K562 (cell line): Measurements from ENCODE around the gene RPAP2. TPM values are rescaled to one million over a fixed set of nuclear protein-coding genes. Genes with fewer than 3 reads are reported as not detected.

Experiments
- ATAC-seq: fragments of 200-7000 bp; cut with Tn5 transposase; 3 replicates; pipeline ENCODE4 v1.9.1; 2020; ENCODE audit warnings: moderate library complexity
- BruUV-seq: library from RNA; stranded (reverse); fragments of 400-500 nt; replicated peaks from 2 replicates; lab custom pipeline; 2021; lab: Mats Ljungman, UMichigan
- CTCF ChIA-PET: fragments of 300-600 bp; formaldehyde crosslinking; extraction: SDS; loops from one replicate; lab custom pipeline; 2021; ENCODE audit warnings: low intra/inter-chr PET ratio; lab: Yijun Ruan, JAX
- POLR2A ChIA-PET: fragments of 300-600, 350-650 bp; sonication (Branson Sonifier 250); formaldehyde crosslinking; extraction: SDS; loops from one replicate; lab custom pipeline; 2021; ENCODE audit warnings: antibody characterized with exemption, inconsistent platforms; lab: Yijun Ruan, JAX
- DNase-seq, 4 experiments: peaks; one replicate each; pipeline versions ENCODE4 v3.0.0 to v3.0.0-alpha.2; 2011 to 2018; ENCODE audit warnings: low spot score in 3 of 4, mixed read lengths in 3 of 4; ENCODE audit errors: extremely low read depth in 1 of 4
- FAIRE-seq: peaks from 2 replicates; lab custom pipeline; 2011; peaks lifted over from hg19 to GRCh38; lab: Jason Lieb, UNC
- H2AFZ ChIP-seq: 2 replicates; pipeline ENCODE4 v1.6.0; 2011; ENCODE audit warnings: low read depth, low read length, control low read depth, inconsistent platforms
- H3K27ac ChIP-seq: fragments of 200-600 bp; 3 replicates; pipeline ENCODE4 v1.8.0; 2011; ENCODE audit warnings: low read depth, mild to moderate bottlenecking, control low read depth, inconsistent platforms, low read length, moderate library complexity, mixed read lengths; ENCODE audit errors: extremely low read depth
- H3K27me3 ChIP-seq, 2 experiments: fragments of 300-600 bp in 1 of 2; 2 replicates in 1 of 2; 3 replicates in 1 of 2; pipeline versions ENCODE4 v1.6.0 to v1.8.0; 2011; ENCODE audit warnings: inconsistent platforms in 2 of 2, low read length in 2 of 2, mild to moderate bottlenecking in 1 of 2, mixed read lengths in 1 of 2, moderate library complexity in 1 of 2; ENCODE audit not compliant: control insufficient read depth in 2 of 2, insufficient read depth in 2 of 2
- H3K36me3 ChIP-seq: fragments of 300-600 bp; 3 replicates; pipeline ENCODE4 v1.8.0; 2011; ENCODE audit warnings: mild to moderate bottlenecking, low read length, inconsistent platforms; ENCODE audit not compliant: control insufficient read depth, insufficient read depth
- H3K4me1 ChIP-seq, 2 experiments: fragments of 200-600 bp in 1 of 2; replicated peaks in 1 of 2; 2 replicates in 1 of 2; 3 replicates in 1 of 2; pipeline versions ENCODE4 v1.5.1 to v1.8.0; 2011; ENCODE audit warnings: inconsistent platforms in 2 of 2, low read length in 2 of 2, mild to moderate bottlenecking in 1 of 2, mixed read lengths in 1 of 2, moderate library complexity in 1 of 2; ENCODE audit not compliant: control insufficient read depth in 2 of 2, insufficient read depth in 2 of 2
- H3K4me2 ChIP-seq: 2 replicates; pipeline ENCODE4 v1.6.1; 2011; ENCODE audit warnings: low read length, control low read depth, inconsistent platforms, mixed read lengths; ENCODE audit not compliant: insufficient read depth
- H3K4me3 ChIP-seq: fragments of 200-600 bp; sonication (generic), shearing (Covaris generic); 2 replicates; pipeline ENCODE4 v1.5.1; 2016; ENCODE audit warnings: control low read depth, inconsistent platforms
- H3K79me2 ChIP-seq: fragments of 200-600 bp; 3 replicates; pipeline ENCODE4 v1.8.0; 2011; ENCODE audit warnings: low read length, inconsistent platforms; ENCODE audit not compliant: control insufficient read depth, insufficient read depth
- H3K9ac ChIP-seq, 2 experiments: 2 replicates each; pipeline versions ENCODE4 v1.6.0 to v1.6.1; 2011; ENCODE audit warnings: low read depth in 2 of 2, low read length in 2 of 2, control low read depth in 1 of 2, inconsistent platforms in 1 of 2, mild to moderate bottlenecking in 1 of 2, mixed read lengths in 1 of 2; ENCODE audit not compliant: insufficient read depth in 1 of 2
- H3K9me1 ChIP-seq: one replicate; pipeline ENCODE4 v1.6.0; 2011; ENCODE audit warnings: inconsistent platforms, mild to moderate bottlenecking, low read length, moderate library complexity; ENCODE audit not compliant: control insufficient read depth, insufficient read depth
- H3K9me3 ChIP-seq: replicated peaks from 2 replicates; pipeline ENCODE4 v1.5.1; 2011; ENCODE audit warnings: low read depth, low read length, inconsistent platforms; ENCODE audit not compliant: control insufficient read depth, insufficient read depth
- H4K20me1 ChIP-seq: replicated peaks from 2 replicates; pipeline ENCODE4 v1.6.1; 2011; ENCODE audit warnings: low read length, inconsistent platforms, mixed read lengths; ENCODE audit not compliant: control insufficient read depth, insufficient read depth
- CBFA2T3 ChIP-seq: fragments of 450-650 bp; IDR thresholded peaks from 2 replicates; pipeline ENCODE4 v1.6.1; 2017
- ETV1 ChIP-seq: fragments of 450-650 bp; conservative IDR thresholded peaks from 2 replicates; pipeline ENCODE4 v1.6.1; 2016; ENCODE audit warnings: missing genetic modification characterization, control low read depth, low read depth, missing compliant biosample characterization
- POLR3G ChIP-seq: IDR thresholded peaks from 2 replicates; pipeline ENCODE4 v1.6.1; 2011; ENCODE audit not compliant: insufficient read length, insufficient replicate concordance; ENCODE audit errors: extremely low read depth
- RBM15 ChIP-seq: fragments of 200-400 bp; formaldehyde crosslinking; IDR thresholded peaks from 2 replicates; pipeline ENCODE4 v1.6.1; 2018; ENCODE audit warnings: mild to moderate bottlenecking, low read length, moderate library complexity; ENCODE audit not compliant: insufficient read depth
- RCOR1 ChIP-seq, 2 experiments: IDR thresholded peaks; 2 replicates each; pipeline ENCODE4 v1.6.1; 2012; ENCODE audit warnings: low read depth in 2 of 2, low read length in 2 of 2, borderline replicate concordance in 1 of 2, improper control_type of control experiment in 1 of 2
- SIRT6 ChIP-seq: IDR thresholded peaks from one replicate; pipeline ENCODE4 v1.6.1; 2012; ENCODE audit warnings: low read depth, mild to moderate bottlenecking, control low read depth, inconsistent platforms, low read length, moderate library complexity
- STAT5A ChIP-seq: IDR thresholded peaks from 2 replicates; pipeline ENCODE4 v1.6.1; 2012; ENCODE audit warnings: low read length, inconsistent platforms, borderline replicate concordance
- TEAD4 ChIP-seq, 2 experiments: sonication (generic) in 1 of 2; formaldehyde crosslinking in 1 of 2; IDR thresholded peaks; 2 replicates each; pipeline versions ENCODE4 v1.6.1 to v1.8.0; 2012 to 2022; ENCODE audit warnings: borderline replicate concordance in 1 of 2, inconsistent platforms in 1 of 2, low read length in 1 of 2, mild to moderate bottlenecking in 1 of 2, missing genetic modification reagents in 1 of 2
- TFE3 ChIP-seq: fragments of 450-650 bp; formaldehyde crosslinking; IDR thresholded peaks from 2 replicates; pipeline ENCODE4 v1.4.0; 2020; ENCODE audit warnings: mild to moderate bottlenecking, mixed read lengths
- ZNF583 ChIP-seq: fragments of 250-450 bp; sonication (Bioruptor Pico); IDR thresholded peaks from 2 replicates; pipeline ENCODE4 v1.4.0; 2020
- WGBS: fragments of 100-300 bp; shearing (Covaris generic); methylation state at CpG from one replicate; pipeline ENCODE4 v1.1.6; 2016; ENCODE audit warnings: low coverage, mixed read lengths; ENCODE audit not compliant: insufficient coverage; ENCODE audit errors: missing lambda C conversion rate; 5-methylcytosine and 5-hydroxymethylcytosine counted together
- in situ Hi-C: fragments of 300-500 bp; cut with MboI; formaldehyde crosslinking; loops from 4 replicates; pipeline ENCODE4 v1.15.0; 2018; ENCODE audit warnings: inconsistent platforms, mixed read lengths
- intact Hi-C: fragments of 100-400 bp; cut with micrococcal nuclease; formaldehyde crosslinking; loops from 2 replicates; pipeline ENCODE4 v1.14.2; 2022
- polyA plus RNA-seq, 8 experiments: library from polyadenylated mRNA; depleted of rRNA in 4 of 8; stranded (reverse) in 5 of 8; unstranded in 3 of 8; fragments of >200 nt; fragmentation: Nextera tagmentation in 2 of 8; fragmentation: Illumina TruSeq in 1 of 8; extraction: Ambion mirVana in 2 of 8; extraction: Trizol in 1 of 8; gene quantifications; 2 replicates each; pipeline versions ENCODE4 v1.2.1 to v1.2.3, GENCODE V29; 2011 to 2014; ENCODE audit warnings: inconsistent platforms in 1 of 8, missing spikeins in 1 of 8
- total RNA-seq, 7 experiments: library from RNA; depleted of rRNA in 6 of 7; stranded (reverse); fragments of >200 nt in 6 of 7; fragmentation: Illumina TruSeq in 2 of 7; extraction: Trizol in 2 of 7; gene quantifications; 2 replicates each; pipeline versions ENCODE4 v1.2.1 to v1.2.3, GENCODE V29; 2011 to 2021; ENCODE audit warnings: low replicate concordance in 1 of 7
- TF ChIP-seq, protein P1 (sequence below): sonication (generic); formaldehyde crosslinking; IDR thresholded peaks from 2 replicates; pipeline ENCODE4 v1.8.0; 2022; ENCODE audit warnings: mild to moderate bottlenecking, missing genetic modification reagents

RPAP2 gene
- total and polyA plus RNA-seq, 9 of the 15 experiments (the other 6 are each of a cell fraction or from before 2014, with no cell fraction given), result 6.2 to 41.7 (median 28.7) TPM

GRCh38 chr1:92376345-92376744 lies 77.5 kb downstream of the RPAP2 start:
- DNase-seq (no peak), ATAC-seq (no peak), FAIRE-seq (no peak)
- TF ChIP-seq TEAD4 (IDR thresholded peaks at IDR 0.05; ENCODE audit: low read length), result peak; percentile 40; the same call in 1 of the 2 replicates
- no peak for TF ChIP-seq TEAD4 (CRISPR knock-in tag; IDR thresholded peaks at IDR 0.05; ENCODE audit: borderline replicate concordance)
- no peak for TF ChIP-seq SIRT6
- TF ChIP-seq, protein P1, sequence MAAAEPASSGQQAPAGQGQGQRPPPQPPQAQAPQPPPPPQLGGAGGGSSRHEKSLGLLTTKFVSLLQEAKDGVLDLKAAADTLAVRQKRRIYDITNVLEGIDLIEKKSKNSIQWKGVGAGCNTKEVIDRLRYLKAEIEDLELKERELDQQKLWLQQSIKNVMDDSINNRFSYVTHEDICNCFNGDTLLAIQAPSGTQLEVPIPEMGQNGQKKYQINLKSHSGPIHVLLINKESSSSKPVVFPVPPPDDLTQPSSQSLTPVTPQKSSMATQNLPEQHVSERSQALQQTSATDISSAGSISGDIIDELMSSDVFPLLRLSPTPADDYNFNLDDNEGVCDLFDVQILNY (CRISPR knock-in tag), result no peak
- peak; percentile 80 for TF ChIP-seq TFE3 (CRISPR knock-in tag)
- TF ChIP-seq ETV1, result no peak
- TF ChIP-seq RCOR1 (IDR thresholded peaks at IDR 0.05; ENCODE audit: borderline replicate concordance in 1 of 2, low read depth in 2 of 2, low read length in 2 of 2), result 0 out of 4 replicates have a peak, but pooled peaks of 1 of the 2 experiments have one; percentile 24
- no peak for TF ChIP-seq RBM15
- TF ChIP-seq CBFA2T3, result peak; percentile 61
- no peak for TF ChIP-seq STAT5A
- no peak for TF ChIP-seq ZNF583 (CRISPR knock-in tag)
- no peak for TF ChIP-seq POLR3G
- no peaks in the 10 kb centered on the region for H3K9me3 ChIP-seq
- H3K4me1 ChIP-seq, result peaks cover 0 to 4% of the 10 kb centered on the region in 2 experiments; a peak in 2 of 5 replicates
- BruUV-seq, result no TSS peak
- H4K20me1 ChIP-seq, result no peaks in the 10 kb centered on the region
- H3K36me3 ChIP-seq, result 0 out of 3 replicates have a peak, but pooled peaks cover 2% of the 10 kb centered on the region
- CTCF ChIA-PET, result no interaction called here
- no peak overlapping the region for H3K4me2 ChIP-seq
- H3K27me3 ChIP-seq, result no peaks in the 10 kb centered on the region
- no peak overlapping the region for H2AFZ ChIP-seq
- in situ Hi-C loops (no loop called here), intact Hi-C loops (no loop called here)
- no peak overlapping the region for H3K9ac ChIP-seq
- POLR2A ChIA-PET, result no interaction called here
- H3K79me2 ChIP-seq, result no peaks in the 10 kb centered on the region
- no peak overlapping the region for H3K27ac ChIP-seq
- 27% methylated on average over 2 of the region's 2 CpGs for WGBS
- no peaks in the 10 kb centered on the region for H3K9me1 ChIP-seq
- H3K4me3 ChIP-seq, result no peak overlapping the region
